H9 (cell line): ENCODE measurements around the gene TEX264. TPM values are rescaled to one million over a fixed set of nuclear protein-coding genes. Genes with fewer than 3 reads are reported as not detected.

Experiments
- DNase-seq: peaks from one replicate; pipeline ENCODE4 v3.0.0-alpha.2; 2017
- H2AFZ ChIP-seq: one replicate; pipeline ENCODE4 v1.6.1; 2013; ENCODE audit warnings: mild to moderate bottlenecking, low read length, control low read depth, moderate library complexity
- H2AK5ac ChIP-seq: 2 replicates; pipeline ENCODE4 v1.6.1; 2013; ENCODE audit warnings: low read length, control low read depth, mixed read lengths; ENCODE audit not compliant: insufficient read length
- H2BK120ac ChIP-seq: one replicate; pipeline ENCODE4 v1.6.1; 2013; ENCODE audit warnings: low read depth, mild to moderate bottlenecking, low read length, control low read depth, inconsistent platforms; ENCODE audit not compliant: poor library complexity, severe bottlenecking
- H2BK12ac ChIP-seq: 2 replicates; pipeline ENCODE4 v1.6.1; 2013; ENCODE audit warnings: low read length, control low read depth, mixed read lengths, low read depth; ENCODE audit not compliant: insufficient read length
- H2BK15ac ChIP-seq: 2 replicates; pipeline ENCODE4 v1.6.1; 2013; ENCODE audit warnings: low read depth, low read length, control low read depth
- H2BK20ac ChIP-seq: one replicate; pipeline ENCODE4 v1.6.1; 2013; ENCODE audit warnings: low read depth, mild to moderate bottlenecking, low read length, control low read depth, inconsistent platforms; ENCODE audit not compliant: poor library complexity, severe bottlenecking
- H2BK5ac ChIP-seq: 2 replicates; pipeline ENCODE4 v1.6.1; 2013; ENCODE audit warnings: low read length, control low read depth, mixed read lengths; ENCODE audit not compliant: insufficient read length
- H3K14ac ChIP-seq: 2 replicates; pipeline ENCODE4 v1.6.1; 2013; ENCODE audit warnings: low read length, control low read depth; ENCODE audit not compliant: insufficient read depth
- H3K18ac ChIP-seq: 2 replicates; pipeline ENCODE4 v1.6.1; 2013; ENCODE audit warnings: low read depth, mild to moderate bottlenecking, mixed read lengths, low read length, control low read depth; ENCODE audit not compliant: insufficient read length
- H3K23ac ChIP-seq: 2 replicates; pipeline ENCODE4 v1.6.1; 2013; ENCODE audit warnings: low read length, control low read depth, mixed read lengths, low read depth; ENCODE audit not compliant: insufficient read length
- H3K23me2 ChIP-seq: 2 replicates; pipeline ENCODE4 v1.6.1; 2013; ENCODE audit warnings: low read depth, mild to moderate bottlenecking, mixed read lengths, low read length, control low read depth; ENCODE audit not compliant: insufficient read length, poor library complexity, severe bottlenecking
- H3K27ac ChIP-seq: 2 replicates; pipeline ENCODE4 v1.5.1; 2013; ENCODE audit warnings: low read length, control low read depth, mixed read lengths, low read depth; ENCODE audit not compliant: insufficient read length
- H3K27me3 ChIP-seq: 2 replicates; pipeline ENCODE4 v1.6.1; 2013; ENCODE audit warnings: low read length, control low read depth, inconsistent platforms; ENCODE audit not compliant: insufficient read depth
- H3K4ac ChIP-seq: 2 replicates; pipeline ENCODE4 v1.6.1; 2013; ENCODE audit warnings: low read depth, mild to moderate bottlenecking, control low read depth, inconsistent platforms, low read length, moderate library complexity
- H3K4me1 ChIP-seq: 2 replicates; pipeline ENCODE4 v1.6.1; 2013; ENCODE audit warnings: low read length, control low read depth, inconsistent platforms; ENCODE audit not compliant: insufficient read depth
- H3K4me2 ChIP-seq: 2 replicates; pipeline ENCODE4 v1.6.1; 2013; ENCODE audit warnings: low read length, control low read depth, mixed read lengths; ENCODE audit not compliant: insufficient read length, insufficient read depth
- H3K56ac ChIP-seq: 2 replicates; pipeline ENCODE4 v1.6.1; 2013; ENCODE audit warnings: low read depth, mild to moderate bottlenecking, mixed read lengths, low read length, control low read depth; ENCODE audit not compliant: insufficient read length
- H3K79me1 ChIP-seq: 2 replicates; pipeline ENCODE4 v1.6.1; 2013; ENCODE audit warnings: low read depth, mild to moderate bottlenecking, moderate library complexity, low read length, control low read depth, inconsistent platforms; ENCODE audit not compliant: insufficient read depth, poor library complexity, severe bottlenecking
- H3K79me2 ChIP-seq: 2 replicates; pipeline ENCODE4 v1.6.1; 2013; ENCODE audit warnings: low read length, control low read depth, inconsistent platforms; ENCODE audit not compliant: insufficient read depth
- H3K9ac ChIP-seq: 2 replicates; pipeline ENCODE4 v1.6.1; 2013; ENCODE audit warnings: low read length, control low read depth, mixed read lengths; ENCODE audit not compliant: insufficient read length; ENCODE audit errors: extremely low read depth
- H3K9me3 ChIP-seq: one replicate; pipeline ENCODE4 v1.6.1; 2013; ENCODE audit warnings: low read depth, low read length, inconsistent platforms; ENCODE audit not compliant: control insufficient read depth
- H3T11ph ChIP-seq: one replicate; pipeline ENCODE4 v1.6.1; 2013; ENCODE audit warnings: mild to moderate bottlenecking, low read length, control low read depth, inconsistent platforms
- H4K20me1 ChIP-seq: one replicate; pipeline ENCODE4 v1.6.1; 2013; ENCODE audit not compliant: control insufficient read depth, insufficient read length, insufficient read depth
- H4K5ac ChIP-seq: 2 replicates; pipeline ENCODE4 v1.6.1; 2013; ENCODE audit warnings: low read depth, mild to moderate bottlenecking, mixed read lengths, low read length, control low read depth; ENCODE audit not compliant: insufficient read length
- H4K8ac ChIP-seq: replicated peaks from 2 replicates; pipeline ENCODE4 v1.6.1; 2013; ENCODE audit warnings: low read length, control low read depth, mixed read lengths, low read depth; ENCODE audit not compliant: insufficient read length
- H4K91ac ChIP-seq: 2 replicates; pipeline ENCODE4 v1.6.1; 2013; ENCODE audit warnings: low read depth, mild to moderate bottlenecking, moderate library complexity, mixed read lengths, low read length, control low read depth; ENCODE audit not compliant: insufficient read length
- H3K27ac Mint-ChIP-seq, 3 experiments: 2 replicates in 2 of 3; 3 replicates in 1 of 3; pipeline ENCODE4 v1.8.0; 2020 to 2021; ENCODE audit warnings: mixed read lengths in 3 of 3, mild to moderate bottlenecking in 1 of 3, moderate library complexity in 1 of 3
- H3K27me3 Mint-ChIP-seq: 2 replicates; pipeline ENCODE4 v1.8.0; 2021; ENCODE audit warnings: low read depth, mild to moderate bottlenecking, moderate library complexity, mixed read lengths
- H3K36me3 Mint-ChIP-seq, 3 experiments: 2 replicates in 2 of 3; 3 replicates in 1 of 3; pipeline ENCODE4 v1.8.0; 2020 to 2021; ENCODE audit warnings: low read depth in 3 of 3, mixed read lengths in 3 of 3; ENCODE audit not compliant: insufficient read depth in 1 of 3
- H3K4me1 Mint-ChIP-seq, 2 experiments: 2 replicates each; pipeline ENCODE4 v1.8.0; 2020; ENCODE audit warnings: mixed read lengths in 2 of 2
- H3K4me3 Mint-ChIP-seq, 2 experiments: 2 replicates in 1 of 2; 3 replicates in 1 of 2; pipeline ENCODE4 v1.8.0; 2020 to 2021; ENCODE audit warnings: mild to moderate bottlenecking in 2 of 2, mixed read lengths in 2 of 2, moderate library complexity in 1 of 2
- H3K9me3 Mint-ChIP-seq, 2 experiments: 2 replicates in 1 of 2; 3 replicates in 1 of 2; pipeline ENCODE4 v1.8.0; 2020; ENCODE audit warnings: mild to moderate bottlenecking in 2 of 2, mixed read lengths in 2 of 2, moderate library complexity in 1 of 2
- CTCF ChIP-seq: fragments of 200-600 bp; sonication (generic); conservative IDR thresholded peaks from 3 replicates; pipeline ENCODE4 v1.8.0; 2021; ENCODE audit warnings: antibody characterized with exemption, mild to moderate bottlenecking
- WGBS: extraction: QIAGEN DNeasy Blood & Tissue Kit; methylation state at CpG from one replicate; pipeline ENCODE4 v1.1.7; 2013; ENCODE audit warnings: missing lambda C conversion rate, low lambda C conversion rate, mixed read lengths; ENCODE audit not compliant: insufficient read length; ENCODE audit errors: extremely low coverage; 5-methylcytosine and 5-hydroxymethylcytosine counted together
- total RNA-seq: library from RNA; stranded (reverse); gene quantifications from 2 replicates; pipeline ENCODE4 v1.2.1, GENCODE V29; 2021

The TEX264 gene
- total RNA-seq, 1 experiment from 2014 or later, result 17.3 TPM

- Histone ChIP-seq H3K14ac (no peak overlapping the region), H3K9me3 (no peaks in the 10 kb centered on the region), H3K56ac (no peak overlapping the region), H3K4me2 (no peak overlapping the region), H3K4me1 (no peaks in the 10 kb centered on the region; the same call in 1 of the 2 replicates), H3T11ph (no peak overlapping the region), H3K23ac (no peak overlapping the region), H4K20me1 (no peaks in the 10 kb centered on the region), H2BK120ac (no peak overlapping the region), H4K8ac (no peak overlapping the region), H2AFZ (no peak overlapping the region), H2BK20ac (no peak overlapping the region), H4K5ac (no peak overlapping the region), H2BK12ac (no peak overlapping the region), H3K27me3 (no peaks in the 10 kb centered on the region), H4K91ac (no peak overlapping the region), H3K9ac (no peak overlapping the region), H2BK5ac (no peak overlapping the region), H3K79me1 (no peaks in the 10 kb centered on the region), H3K27ac (no peak overlapping the region), H3K4ac (no peak overlapping the region), H2BK15ac (no peak overlapping the region), H2AK5ac (no peak overlapping the region), H3K18ac (no peak overlapping the region), H3K79me2 (no peaks in the 10 kb centered on the region), H3K23me2 (no peaks in the 10 kb centered on the region)
- Mint-ChIP-seq H3K9me3 (no peaks in the 10 kb centered on the region), H3K27me3 (no peaks in the 10 kb centered on the region; the same call in 1 of the 2 replicates), H3K4me3 (no peak overlapping the region), H3K36me3 (no peaks in the 10 kb centered on the region; a peak in 1 of 7 replicates), H3K27ac (no peak overlapping the region), H3K4me1 (peaks cover 12 to 16% of the 10 kb centered on the region in 2 experiments)
- DNase-seq, result no peak
- no CpG with 5 or more reads among the region's 6 CpGs for WGBS
- TF ChIP-seq CTCF, result no peak
These were observed 9.1 kb downstream of the TEX264 start for GRCh38 chr3:51680196-51680595.
